BE2C (cell line): ENCODE measurements around the gene MAN1B1.

Source experiments
- DNase-seq: peaks from one replicate; pipeline ENCODE4 v3.0.0-alpha.2; 2020
- H3K27me3 ChIP-seq: fragments of 250-450 bp; sonication (Bioruptor Pico); 2 replicates; pipeline ENCODE4 v1.5.1; 2020; ENCODE audit warnings: mild to moderate bottlenecking
- H3K36me3 ChIP-seq: fragments of 250-450 bp; sonication (Bioruptor Pico); 2 replicates; pipeline ENCODE4 v1.5.1; 2020; ENCODE audit warnings: mild to moderate bottlenecking
- H3K4me1 ChIP-seq: fragments of 250-450 bp; sonication (Bioruptor Pico); 2 replicates; pipeline ENCODE4 v1.5.1; 2020
- H3K4me3 ChIP-seq: 2 replicates; pipeline ENCODE4 v1.5.1; 2011; ENCODE audit warnings: low read depth, low read length
- H3K9me3 ChIP-seq: fragments of 250-450 bp; sonication (Bioruptor Pico); 2 replicates; pipeline ENCODE4 v1.5.1; 2020
- TF ChIP-seq, protein P1 (sequence below): IDR thresholded peaks from 2 replicates; pipeline ENCODE4 v1.5.1; 2012; ENCODE audit warnings: mild to moderate bottlenecking, low read depth, low read length

MAN1B1 gene

DNA sequence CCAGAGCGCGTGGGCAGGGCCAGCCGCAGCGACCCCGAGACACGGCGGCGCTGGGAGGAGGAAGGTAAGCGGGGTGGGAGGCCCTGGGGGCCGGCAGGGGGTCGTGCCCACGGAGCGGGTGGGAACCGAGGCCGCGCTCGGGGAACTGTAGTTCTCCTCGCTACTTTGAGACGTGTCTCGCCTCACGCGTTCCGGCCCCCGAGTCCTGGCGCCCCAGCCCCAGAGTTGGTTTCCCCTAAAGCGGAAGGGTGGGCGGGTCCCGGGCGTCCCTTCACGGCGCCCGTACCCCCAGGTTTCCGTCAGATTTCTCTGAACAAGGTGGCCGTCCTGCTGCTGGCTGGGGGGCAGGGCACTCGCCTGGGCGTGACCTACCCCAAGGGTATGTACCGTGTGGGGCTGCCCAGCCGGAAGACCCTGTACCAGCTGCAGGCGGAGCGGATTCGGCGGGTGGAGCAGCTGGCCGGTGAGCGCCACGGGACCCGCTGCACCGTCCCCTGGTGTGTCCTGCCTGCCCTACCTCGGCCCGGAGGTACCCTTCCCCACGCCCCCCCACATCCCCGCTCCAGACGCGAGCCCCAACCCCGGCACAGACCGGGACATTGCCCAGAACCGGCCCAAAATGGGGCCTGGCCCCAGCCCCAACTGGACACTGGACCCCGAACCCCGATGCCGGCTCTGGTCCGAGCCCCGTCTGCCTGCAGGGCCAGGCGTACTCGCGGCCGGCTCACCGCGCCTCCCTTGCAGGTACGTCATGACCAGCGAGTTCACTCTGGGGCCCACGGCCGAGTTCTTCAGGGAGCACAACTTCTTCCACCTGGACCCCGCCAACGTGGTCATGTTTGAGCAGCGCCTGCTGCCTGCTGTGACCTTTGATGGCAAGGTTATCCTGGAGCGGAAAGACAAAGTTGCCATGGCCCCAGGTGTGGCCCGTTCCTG is 8.8 kb upstream of the MAN1B1 start:
- H3K36me3 ChIP-seq, result peaks cover 40% of the 10 kb centered on the region
- H3K4me1 ChIP-seq, result peaks cover 10% of the 10 kb centered on the region
- no peaks in the 10 kb centered on the region for H3K9me3 ChIP-seq
- H3K4me3 ChIP-seq, result peak overlapping the region; percentile 71
- DNase-seq, result peak; percentile 35
- TF ChIP-seq, protein P1, sequence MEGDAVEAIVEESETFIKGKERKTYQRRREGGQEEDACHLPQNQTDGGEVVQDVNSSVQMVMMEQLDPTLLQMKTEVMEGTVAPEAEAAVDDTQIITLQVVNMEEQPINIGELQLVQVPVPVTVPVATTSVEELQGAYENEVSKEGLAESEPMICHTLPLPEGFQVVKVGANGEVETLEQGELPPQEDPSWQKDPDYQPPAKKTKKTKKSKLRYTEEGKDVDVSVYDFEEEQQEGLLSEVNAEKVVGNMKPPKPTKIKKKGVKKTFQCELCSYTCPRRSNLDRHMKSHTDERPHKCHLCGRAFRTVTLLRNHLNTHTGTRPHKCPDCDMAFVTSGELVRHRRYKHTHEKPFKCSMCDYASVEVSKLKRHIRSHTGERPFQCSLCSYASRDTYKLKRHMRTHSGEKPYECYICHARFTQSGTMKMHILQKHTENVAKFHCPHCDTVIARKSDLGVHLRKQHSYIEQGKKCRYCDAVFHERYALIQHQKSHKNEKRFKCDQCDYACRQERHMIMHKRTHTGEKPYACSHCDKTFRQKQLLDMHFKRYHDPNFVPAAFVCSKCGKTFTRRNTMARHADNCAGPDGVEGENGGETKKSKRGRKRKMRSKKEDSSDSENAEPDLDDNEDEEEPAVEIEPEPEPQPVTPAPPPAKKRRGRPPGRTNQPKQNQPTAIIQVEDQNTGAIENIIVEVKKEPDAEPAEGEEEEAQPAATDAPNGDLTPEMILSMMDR, result no peak
- H3K27me3 ChIP-seq, result no peaks in the 10 kb centered on the region

DNA sequence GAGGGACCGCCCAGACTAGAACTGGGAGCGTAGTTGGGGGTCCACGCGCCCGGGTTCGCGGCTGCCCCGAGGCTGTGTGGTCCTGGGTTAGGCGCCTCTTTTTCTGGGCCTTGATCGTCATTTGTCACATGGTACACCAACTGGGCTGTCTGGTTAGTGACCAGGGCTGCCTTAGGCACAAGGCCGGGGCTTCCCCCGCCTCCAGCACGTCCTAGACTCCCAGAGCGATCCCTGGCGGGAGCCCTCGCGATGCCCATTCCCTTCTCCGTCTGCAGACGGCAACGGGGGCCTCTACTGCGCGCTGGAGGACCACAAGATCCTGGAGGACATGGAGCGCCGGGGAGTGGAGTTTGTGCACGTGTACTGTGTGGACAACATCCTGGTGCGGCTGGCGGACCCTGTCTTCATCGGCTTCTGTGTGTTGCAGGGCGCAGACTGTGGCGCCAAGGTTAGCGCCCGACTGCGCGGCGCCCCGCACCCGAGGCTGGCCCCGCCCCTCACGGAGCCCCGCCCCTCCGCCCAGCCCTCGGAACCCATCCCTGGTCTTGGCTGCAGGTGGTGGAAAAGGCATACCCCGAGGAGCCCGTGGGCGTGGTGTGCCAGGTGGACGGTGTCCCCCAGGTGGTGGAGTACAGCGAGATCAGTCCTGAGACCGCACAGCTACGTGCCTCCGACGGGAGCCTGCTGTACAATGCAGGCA is 7.9 kb upstream of the MAN1B1 start:
- peak overlapping the region; percentile 71; the same call in 1 of the 2 replicates for H3K4me3 ChIP-seq
- TF ChIP-seq, protein P1, result no peak
- H3K27me3 ChIP-seq, result no peaks in the 10 kb centered on the region

DNA sequence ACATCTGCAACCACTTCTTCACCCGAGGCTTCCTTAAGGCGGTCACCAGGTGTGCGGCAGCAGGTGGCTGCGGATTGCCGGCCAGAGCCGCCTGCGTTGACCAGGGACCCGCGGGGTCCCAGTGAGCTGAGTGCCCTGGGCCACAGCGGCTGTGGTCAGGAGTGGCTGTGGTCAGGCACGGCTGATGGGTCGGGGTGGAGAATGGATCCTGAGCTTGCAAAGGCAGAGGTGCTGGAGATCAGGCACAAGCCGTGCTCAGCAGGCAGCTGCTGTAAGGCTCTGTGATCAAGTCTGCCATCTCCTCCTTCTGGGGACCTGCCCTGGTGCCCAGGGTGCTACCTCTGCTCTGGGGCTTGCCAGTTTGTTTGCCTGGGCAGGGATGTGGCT is 7.4 kb upstream of the MAN1B1 start:
- Histone ChIP-seq H3K4me1 (peaks cover 18% of the 10 kb centered on the region), H3K4me3 (no peak overlapping the region)

More for the DNA sequence above, 7.9 kb upstream of the MAN1B1 start:
- DNase-seq, result peak; percentile 12
- Histone ChIP-seq H3K4me1 (peaks cover 17% of the 10 kb centered on the region), H3K36me3 (peaks cover 42% of the 10 kb centered on the region), H3K9me3 (no peaks in the 10 kb centered on the region)

DNA sequence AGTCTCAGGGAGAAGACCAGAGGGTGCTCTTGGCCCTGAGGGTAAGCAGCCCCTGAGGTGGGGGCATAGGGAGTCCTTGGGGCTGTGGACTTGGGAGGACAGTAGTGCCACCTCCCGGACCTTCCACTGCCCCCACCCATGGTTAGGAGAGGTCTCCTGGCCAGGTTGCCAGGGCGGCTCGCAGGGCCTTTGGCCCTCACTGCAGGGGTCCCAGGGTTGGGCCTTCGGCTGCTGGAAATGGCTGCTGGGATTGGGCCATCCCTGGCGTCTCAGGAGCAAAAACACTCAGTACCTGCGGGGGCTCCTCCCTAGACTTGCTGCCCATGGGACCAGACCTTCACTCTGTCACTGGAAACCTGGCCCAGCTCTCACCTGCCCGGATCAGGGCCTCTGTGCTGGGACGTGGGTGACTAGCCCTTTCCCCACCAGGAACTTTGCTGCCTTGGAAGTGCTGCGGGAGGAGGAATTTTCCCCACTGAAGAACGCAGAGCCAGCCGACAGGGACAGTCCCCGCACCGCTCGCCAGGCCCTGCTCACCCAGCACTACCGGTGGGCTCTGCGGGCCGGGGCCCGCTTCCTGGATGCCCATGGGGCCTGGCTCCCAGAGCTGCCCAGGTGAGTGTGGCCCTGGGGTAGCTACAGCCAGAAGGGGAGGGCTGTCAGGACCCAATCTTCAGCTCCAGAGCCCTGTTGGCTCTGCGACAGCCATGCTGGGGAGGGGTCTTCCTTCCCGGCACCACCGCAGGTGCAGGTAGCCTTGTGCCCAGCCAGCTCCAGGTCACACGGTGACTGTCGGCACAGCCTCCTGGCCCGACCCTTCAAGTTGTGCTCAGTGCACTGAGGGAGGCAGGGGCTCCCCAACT is 6.3 kb upstream of the MAN1B1 start:
- peaks cover 18% of the 10 kb centered on the region for H3K4me1 ChIP-seq
- H3K27me3 ChIP-seq, result no peaks in the 10 kb centered on the region
- H3K4me3 ChIP-seq, result no peak overlapping the region
- TF ChIP-seq, protein P1, result no peak
- no peaks in the 10 kb centered on the region for H3K9me3 ChIP-seq
- no peak for DNase-seq
- H3K36me3 ChIP-seq, result peaks cover 42% of the 10 kb centered on the region

More for the DNA sequence above, 7.4 kb upstream of the MAN1B1 start:
- Histone ChIP-seq H3K36me3 (peaks cover 42% of the 10 kb centered on the region), H3K9me3 (no peaks in the 10 kb centered on the region), H3K27me3 (no peaks in the 10 kb centered on the region)
- TF ChIP-seq, protein P1, result no peak
- no peak for DNase-seq

DNA sequence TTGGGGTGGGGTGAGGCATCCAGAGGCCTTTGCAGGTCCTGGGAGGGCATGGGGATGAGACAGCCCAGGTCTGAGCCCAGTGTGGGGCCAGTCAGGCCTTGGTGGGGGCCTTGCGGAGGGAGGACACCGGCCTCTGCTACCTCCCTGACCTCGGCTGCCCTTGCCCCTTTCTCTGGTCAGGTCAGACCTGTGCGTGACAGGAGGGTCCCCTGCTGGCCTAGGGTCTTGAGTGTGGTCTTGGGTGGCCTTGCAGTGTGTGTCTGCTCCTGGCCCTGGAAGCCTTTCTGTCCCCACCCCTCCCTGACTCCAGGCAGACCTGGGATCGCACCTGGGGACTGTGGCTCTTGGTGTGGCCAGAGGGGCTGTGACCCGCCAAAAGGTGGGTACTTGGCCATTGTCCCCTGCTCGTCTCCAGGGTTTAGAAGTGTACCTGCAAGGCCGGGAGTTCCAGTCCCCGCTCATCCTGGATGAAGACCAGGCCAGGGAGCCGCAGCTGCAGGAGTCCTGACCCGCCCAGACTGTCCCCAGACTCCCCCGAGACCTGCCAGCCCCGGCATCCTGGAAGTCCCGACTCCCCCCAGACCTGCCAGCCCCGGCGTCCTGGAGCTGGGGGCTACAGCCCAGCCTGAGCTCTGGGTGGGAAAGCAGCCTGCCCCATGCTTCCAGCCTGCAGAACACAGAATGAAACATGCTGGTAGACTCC is 4.4 kb upstream of the MAN1B1 start:
- Histone ChIP-seq H3K36me3 (peaks cover 42% of the 10 kb centered on the region), H3K4me3 (no peak overlapping the region), H3K9me3 (no peaks in the 10 kb centered on the region), H3K27me3 (no peaks in the 10 kb centered on the region), H3K4me1 (peaks cover 18% of the 10 kb centered on the region)
- TF ChIP-seq, protein P1, result no peak
- DNase-seq, result no peak
